Sigmoid colon (tissue), 7 donors: Measurements from ENCODE around the gene HK2. TPM values are rescaled to one million over a fixed set of nuclear protein-coding genes. Genes with fewer than 3 reads are reported as not detected.

Experiments
- DNase-seq: peaks from one replicate; pipeline ENCODE4 v3.0.0-alpha.2; 2019
- H3K27ac ChIP-seq, 4 donors: fragments of 200-600 bp; sonication (generic); one replicate each; pipeline ENCODE4 v1.5.1; 2016 to 2019; ENCODE audit warnings: mild to moderate bottlenecking in 1 of 4
- H3K27me3 ChIP-seq, 3 donors: fragments of 200-600 bp; sonication (generic); one replicate each; pipeline ENCODE4 v1.5.1; 2019; ENCODE audit warnings: mild to moderate bottlenecking in 1 of 3
- H3K36me3 ChIP-seq, 4 donors: fragments of 200-600 bp; sonication (generic); one replicate each; pipeline ENCODE4 v1.5.1; 2016 to 2019
- H3K4me1 ChIP-seq, 4 donors: fragments of 200-600 bp; sonication (generic); one replicate each; pipeline ENCODE4 v1.5.1; 2017 to 2019
- H3K4me3 ChIP-seq, 4 donors: fragments of 200-600 bp; sonication (generic); one replicate each; pipeline ENCODE4 v1.5.1; 2017 to 2019; ENCODE audit warnings: mild to moderate bottlenecking in 2 of 4, moderate library complexity in 1 of 4
- H3K9me3 ChIP-seq, 4 donors: fragments of 200-600 bp in 3 of 4; sonication (generic) in 3 of 4; one replicate each; pipeline versions ENCODE4 v1.5.1 to v1.6.1; 2013 to 2019
- CTCF ChIP-seq, 4 experiments: fragments of 450-650 bp in 3 of 4; fragments of 200-600 bp in 1 of 4; IDR thresholded peaks; one replicate each; pipeline ENCODE4 v1.5.1; 2016 to 2019; ENCODE audit warnings: antibody characterized with exemption in 4 of 4, mild to moderate bottlenecking in 3 of 4, moderate library complexity in 2 of 4
- EP300 ChIP-seq, 4 donors: sonication (generic); formaldehyde crosslinking; IDR thresholded peaks; one replicate each; pipeline ENCODE4 v1.6.1; 2017; ENCODE audit warnings: antibody characterized with exemption in 4 of 4
- POLR2A ChIP-seq, 2 donors: fragments of 450-650 bp; IDR thresholded peaks; one replicate each; pipeline ENCODE4 v1.6.1; 2016; ENCODE audit warnings: antibody characterized with exemption in 2 of 2, mild to moderate bottlenecking in 2 of 2, moderate library complexity in 2 of 2
- POLR2AphosphoS5 ChIP-seq, 4 donors: sonication (generic); formaldehyde crosslinking; IDR thresholded peaks; one replicate each; pipeline ENCODE4 v1.6.1; 2017; ENCODE audit warnings: antibody characterized with exemption in 4 of 4
- WGBS, 2 donors: extraction: QIAGEN DNeasy Blood & Tissue Kit; methylation state at CpG; one replicate each; pipeline ENCODE4 v1.1.7; 2013; 5-methylcytosine and 5-hydroxymethylcytosine counted together
- intact Hi-C: fragments of 100-400 bp; cut with DNase I; formaldehyde crosslinking; loops from one replicate; pipeline ENCODE4 v1.15.1; 2023
- polyA plus RNA-seq, 3 donors: library from polyadenylated mRNA; stranded (reverse); fragments of 200-250 nt; gene quantifications; one replicate each; pipeline ENCODE4 v1.2.3, GENCODE V29; 2013
- total RNA-seq, 4 donors: library from RNA; depleted of rRNA; stranded (reverse); fragments of >200 nt; gene quantifications; one replicate each; pipeline ENCODE4 v1.1.0, GENCODE V29; 2016
- donor health status: healthy with polysubstance abuse.
- donor health status: Bipolar disorder and iron deficiency.
- donor health status: healthy.

The HK2 gene
- total and polyA plus RNA-seq, 7 donors, result 1.3 to 118 (median 1.9) TPM

GRCh38 chr2:74887445-74887951 is 53.6 kb downstream of the HK2 start:
- no peak for DNase-seq
- Histone ChIP-seq H3K27me3 (no peaks in the 10 kb centered on the region), H3K4me3 (no peak overlapping the region), H3K4me1 (no peaks in the 10 kb centered on the region), H3K9me3 (no peaks in the 10 kb centered on the region), H3K36me3 (peaks cover 0 to 6% (median 0%) of the 10 kb centered on the region in 4 donors), H3K27ac (no peak overlapping the region)
- WGBS, 2 donors, result 83 to 86% methylated on average over 7 of the region's 7 CpGs
- intact Hi-C loops, result no loop called here
- TF ChIP-seq CTCF (IDR thresholded peaks at IDR 0.05) (no peak), POLR2AphosphoS5 (IDR thresholded peaks at IDR 0.05) (no peak), POLR2A (IDR thresholded peaks at IDR 0.05) (no peak), EP300 (IDR thresholded peaks at IDR 0.05) (no peak)

- WGBS, 2 donors, result 91 to 94% methylated on average over 8 of the region's 8 CpGs
- Histone ChIP-seq H3K36me3 (peaks cover 0 to 2% (median 0%) of the 10 kb centered on the region in 4 donors), H3K9me3 (no peaks in the 10 kb centered on the region), H3K27me3 (no peaks in the 10 kb centered on the region), H3K4me3 (no peak overlapping the region), H3K4me1 (no peaks in the 10 kb centered on the region), H3K27ac (no peak overlapping the region)
- DNase-seq, result no peak
- intact Hi-C loops, result no loop called here
- TF ChIP-seq CTCF (IDR thresholded peaks at IDR 0.05) (no peak), POLR2A (IDR thresholded peaks at IDR 0.05) (no peak), EP300 (IDR thresholded peaks at IDR 0.05) (no peak), POLR2AphosphoS5 (IDR thresholded peaks at IDR 0.05) (no peak)
Measured at GRCh38 chr2:74887960-74888700, 54.2 kb downstream of the HK2 start.

DNA sequence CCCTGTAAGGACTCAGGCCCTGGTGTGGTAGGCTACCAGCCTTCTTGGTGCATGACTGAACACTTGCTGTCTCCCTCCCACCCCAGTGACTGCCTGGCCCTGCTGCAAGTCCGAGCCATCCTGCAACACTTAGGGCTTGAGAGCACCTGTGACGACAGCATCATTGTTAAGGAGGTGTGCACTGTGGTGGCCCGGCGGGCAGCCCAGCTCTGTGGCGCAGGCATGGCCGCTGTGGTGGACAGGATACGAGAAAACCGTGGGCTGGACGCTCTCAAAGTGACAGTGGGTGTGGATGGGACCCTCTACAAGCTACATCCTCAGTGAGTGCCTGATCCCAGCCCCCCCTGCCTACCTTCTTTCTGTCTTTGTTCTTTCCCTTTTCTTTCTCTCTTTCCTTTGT is 55.2 kb downstream of the HK2 start:
- no peak for DNase-seq
- no peaks in the 10 kb centered on the region for H3K27me3 ChIP-seq
- no peaks in the 10 kb centered on the region for H3K36me3 ChIP-seq
- intact Hi-C loops, result no loop called here
- no peak overlapping the region for H3K27ac ChIP-seq
- no peak for TF ChIP-seq EP300 (IDR thresholded peaks at IDR 0.05)
- no peak for TF ChIP-seq CTCF (IDR thresholded peaks at IDR 0.05)
- no peak for TF ChIP-seq POLR2AphosphoS5 (IDR thresholded peaks at IDR 0.05)
- TF ChIP-seq POLR2A (IDR thresholded peaks at IDR 0.05), result no peak
- no peaks in the 10 kb centered on the region for H3K9me3 ChIP-seq
- no peaks in the 10 kb centered on the region for H3K4me1 ChIP-seq
- 96% methylated on average over 9 of the region's 9 CpGs for WGBS, 2 donors
- H3K4me3 ChIP-seq, result no peak overlapping the region

DNA sequence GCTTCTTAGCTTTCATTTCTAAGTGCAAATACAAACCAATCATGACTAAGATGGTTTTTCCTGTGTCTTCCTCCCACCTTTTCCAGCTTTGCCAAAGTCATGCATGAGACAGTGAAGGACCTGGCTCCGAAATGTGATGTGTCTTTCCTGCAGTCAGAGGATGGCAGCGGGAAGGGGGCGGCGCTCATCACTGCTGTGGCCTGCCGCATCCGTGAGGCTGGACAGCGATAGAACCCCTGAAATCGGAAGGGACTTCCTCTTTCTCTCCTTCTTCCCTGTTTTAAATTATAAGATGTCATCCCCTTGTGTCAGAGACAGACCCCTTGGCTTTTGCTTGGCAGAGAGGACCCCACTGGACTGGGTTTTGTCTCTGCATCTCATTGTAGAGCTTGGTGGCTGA is 56.8 kb downstream of the HK2 start:
- H3K36me3 ChIP-seq, result no peaks in the 10 kb centered on the region
- no peaks in the 10 kb centered on the region for H3K9me3 ChIP-seq
- H3K27ac ChIP-seq, result no peak overlapping the region
- H3K4me3 ChIP-seq, result no peak overlapping the region
- no peak for DNase-seq
- no peaks in the 10 kb centered on the region for H3K27me3 ChIP-seq
- WGBS, 2 donors, result 92 to 96% methylated on average over 8 of the region's 8 CpGs
- no peaks in the 10 kb centered on the region for H3K4me1 ChIP-seq
- intact Hi-C loops, result no loop called here
- no peak for TF ChIP-seq CTCF (IDR thresholded peaks at IDR 0.05)
- TF ChIP-seq POLR2AphosphoS5 (IDR thresholded peaks at IDR 0.05), result no peak
- no peak for TF ChIP-seq POLR2A (IDR thresholded peaks at IDR 0.05)
- TF ChIP-seq EP300 (IDR thresholded peaks at IDR 0.05), result no peak
